HG03064 (cell line): ENCODE measurements around the gene MFAP1.
"Not testable (repeated sequence)": the region's sequence is repeated elsewhere in the genome, so short reads cannot be mapped to it uniquely, and the experiment has no call there.

Experiments
- ATAC-seq: cut with Tn5 transposase; IDR thresholded peaks from one replicate; pipeline ENCODE4 v1.9.1; 2021; ENCODE audit warnings: low read depth; ENCODE audit not compliant: unreplicated experiment

Gene MFAP1

GRCh38 chr15:43824302-43825246, at the start of gene MFAP1:
Gene MFAP1 (minus strand): TSS chr15:43824690. CDS start chr15:43824569, 121 bp downstream.
- peak; percentile 60 for ATAC-seq

GRCh38 chr15:43873651-43874050, 49.2 kb upstream of the MFAP1 start:
- ATAC-seq = no peak

DNA sequence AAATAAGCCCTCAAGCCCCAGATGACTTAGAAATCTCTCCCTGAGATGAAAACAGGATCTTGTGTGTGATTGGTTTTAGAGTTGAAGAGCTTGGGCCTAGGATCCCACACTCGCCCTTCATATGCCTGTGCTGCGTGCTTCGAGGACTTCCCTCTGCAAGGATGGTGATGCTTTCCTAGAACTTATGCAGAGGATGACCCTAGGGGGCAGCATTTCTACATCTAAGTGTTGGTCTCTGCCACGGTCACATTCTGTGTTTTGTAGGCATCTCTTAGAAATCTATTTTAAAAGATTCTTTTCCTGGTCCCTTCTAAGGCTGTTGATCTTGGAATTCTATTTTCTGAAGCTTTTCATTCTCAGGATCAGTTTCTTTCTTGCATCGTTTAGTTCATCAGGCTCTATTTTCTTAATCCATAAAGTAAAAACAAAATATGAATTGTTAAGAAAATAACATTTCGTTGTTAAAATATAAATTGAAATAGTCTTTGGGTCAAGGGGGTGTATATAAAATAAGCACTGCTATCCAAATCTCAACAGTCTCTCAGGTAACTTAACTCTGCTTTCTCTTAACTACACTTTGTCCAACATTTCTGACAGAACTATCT, 48.0 kb upstream of the MFAP1 start:
- ATAC-seq = no peak

GRCh38 chr15:43871835-43872234, 47.3 kb upstream of the MFAP1 start:
- no peak for ATAC-seq

GRCh38 chr15:43868406-43868805, 43.9 kb upstream of the MFAP1 start:
- no peak for ATAC-seq

- no peak for ATAC-seq
These were observed 42.6 kb upstream of the MFAP1 start for GRCh38 chr15:43867096-43867495.

DNA sequence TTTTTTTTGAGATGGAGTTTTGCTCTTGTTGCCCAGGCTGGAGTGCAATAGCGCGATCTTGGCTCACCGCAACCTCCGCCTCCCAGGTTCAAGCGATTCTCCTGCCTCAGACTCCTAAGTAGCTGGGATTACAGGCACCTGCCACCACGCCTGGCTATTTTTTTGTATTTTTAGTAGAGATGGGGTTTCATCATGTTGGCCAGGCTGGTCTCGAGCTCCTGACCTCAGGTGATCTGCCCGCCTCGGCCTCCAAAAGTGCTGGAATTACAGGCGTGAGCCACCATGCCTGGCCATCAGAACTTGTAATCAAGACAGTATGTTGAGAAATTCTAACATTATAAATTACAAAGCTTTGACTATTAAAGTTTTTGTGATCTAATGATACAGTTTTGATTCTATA, 42.1 kb upstream of the MFAP1 start:
- ATAC-seq = not testable (repeated sequence)

GRCh38 chr15:43859546-43859945, 35.1 kb upstream of the MFAP1 start:
- ATAC-seq = no peak

DNA sequence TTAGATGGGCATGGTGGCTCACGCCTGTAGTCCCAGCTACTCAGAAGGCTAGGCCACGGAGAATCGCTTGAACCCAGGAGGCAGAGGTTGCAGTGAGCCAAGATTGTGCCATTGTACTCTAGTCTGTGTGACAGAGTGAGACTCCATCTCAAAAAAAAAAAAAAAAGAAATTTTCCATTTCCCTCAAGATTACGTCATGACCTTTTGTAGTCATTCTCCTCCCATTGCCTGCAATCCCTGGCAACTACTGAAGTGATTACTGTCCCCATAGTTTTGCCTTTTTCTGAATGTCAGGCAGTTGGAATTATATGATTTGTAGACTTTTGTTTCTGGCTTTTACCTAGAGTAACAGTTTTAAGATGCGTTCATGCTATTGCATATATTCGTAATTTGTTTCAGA, 30.3 kb upstream of the MFAP1 start:
- no peak for ATAC-seq

DNA sequence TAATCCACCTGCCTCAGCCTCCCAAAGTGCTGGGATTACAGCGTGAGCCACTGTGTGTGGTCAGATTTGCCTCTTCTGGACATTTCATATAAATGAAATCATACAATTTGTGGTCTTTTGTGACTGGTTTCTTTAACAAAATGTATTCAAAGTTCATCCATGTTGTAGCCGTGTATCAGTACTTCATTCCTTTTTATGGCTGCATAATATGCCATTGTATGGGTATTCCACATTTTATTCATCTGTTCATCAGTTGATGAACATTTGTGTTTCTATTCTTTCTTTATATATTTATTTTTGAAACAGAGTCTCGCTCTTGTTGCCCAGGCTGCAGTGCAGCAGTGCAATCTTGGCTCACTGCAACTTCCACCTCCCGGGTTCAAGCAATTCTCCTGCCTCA, 28.1 kb upstream of the MFAP1 start:
- ATAC-seq = no peak

DNA sequence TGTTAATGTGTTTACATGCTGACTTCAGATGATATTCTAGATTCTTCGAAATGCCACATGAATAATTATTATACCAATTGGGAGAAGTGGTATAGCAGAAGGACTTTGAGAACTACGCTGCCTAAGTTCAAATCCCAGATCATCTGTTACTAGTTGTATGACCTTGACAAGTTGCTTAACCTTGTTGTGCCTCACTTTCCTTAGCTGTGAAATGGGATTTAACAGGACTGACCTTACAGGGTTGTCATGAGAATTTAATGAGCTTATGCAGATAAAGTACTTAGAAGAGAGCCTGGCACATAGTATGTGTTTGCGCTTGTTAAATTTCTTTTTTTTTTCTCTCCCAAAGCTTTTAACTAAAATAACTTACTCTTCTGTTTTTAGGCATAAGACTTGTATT, 26.8 kb upstream of the MFAP1 start:
- ATAC-seq = no peak

GRCh38 chr15:43845421-43845820, 20.9 kb upstream of the MFAP1 start:
- ATAC-seq = no peak

- not testable (repeated sequence) for ATAC-seq
These were observed 8.0 kb upstream of the MFAP1 start for GRCh38 chr15:43832485-43832884.

GRCh38 chr15:43831519-43832052, 7.1 kb upstream of the MFAP1 start:
- ATAC-seq = not testable (repeated sequence)

DNA sequence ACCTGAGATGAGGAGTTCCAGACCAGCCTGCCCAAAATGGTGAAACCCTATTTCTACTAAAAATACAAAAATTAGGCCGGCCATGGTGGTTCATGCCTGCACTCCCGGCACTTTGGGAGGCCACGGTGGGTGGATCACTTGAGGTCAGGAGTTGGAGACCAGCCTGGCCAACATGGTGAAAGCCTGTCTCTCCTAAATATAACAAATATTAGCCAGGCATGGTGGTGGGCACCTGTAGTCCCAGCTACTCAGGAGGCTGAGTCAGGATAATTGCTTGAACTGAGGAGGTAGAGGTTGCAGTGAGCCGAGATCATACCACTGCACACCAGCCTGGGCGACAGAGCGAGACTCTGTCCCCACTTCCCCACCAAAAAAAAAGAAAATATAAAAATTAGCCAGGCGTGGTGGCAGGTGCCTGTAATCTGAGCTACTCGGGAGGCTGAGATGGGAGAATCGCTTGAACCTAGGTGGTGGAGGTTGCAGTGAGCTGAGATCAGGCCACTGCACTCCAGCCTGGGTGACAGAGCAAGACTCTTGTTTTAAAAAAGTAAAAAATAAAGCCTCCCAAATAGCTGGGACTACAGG, 6.3 kb upstream of the MFAP1 start:
- ATAC-seq = not testable (repeated sequence)

- not testable (repeated sequence) for ATAC-seq
These were observed 5.6 kb upstream of the MFAP1 start for GRCh38 chr15:43829951-43830540.

- ATAC-seq = no peak
These were observed 3.7 kb upstream of the MFAP1 start for GRCh38 chr15:43828061-43828657.

- peak; percentile 46 for ATAC-seq
These were observed 2.2 kb upstream of the MFAP1 start, which contains the start of gene WDR76 for GRCh38 chr15:43826508-43827341. Gene WDR76 (plus strand): TSS chr15:43827002. CDS start chr15:43827033, 31 bp downstream.

GRCh38 chr15:43826029-43826507, 1.6 kb upstream of the MFAP1 start:
- ATAC-seq = no peak
